NCI-H1092 treated with DMSO at 0.1 percent for 48 hours (cell line): ENCODE measurements around the gene ANKRD35.

Source experiments
- DNase-seq: peaks from one replicate; lab custom pipeline; 2025; lab: John Stamatoyannopoulos, UW

Gene ANKRD35

DNA sequence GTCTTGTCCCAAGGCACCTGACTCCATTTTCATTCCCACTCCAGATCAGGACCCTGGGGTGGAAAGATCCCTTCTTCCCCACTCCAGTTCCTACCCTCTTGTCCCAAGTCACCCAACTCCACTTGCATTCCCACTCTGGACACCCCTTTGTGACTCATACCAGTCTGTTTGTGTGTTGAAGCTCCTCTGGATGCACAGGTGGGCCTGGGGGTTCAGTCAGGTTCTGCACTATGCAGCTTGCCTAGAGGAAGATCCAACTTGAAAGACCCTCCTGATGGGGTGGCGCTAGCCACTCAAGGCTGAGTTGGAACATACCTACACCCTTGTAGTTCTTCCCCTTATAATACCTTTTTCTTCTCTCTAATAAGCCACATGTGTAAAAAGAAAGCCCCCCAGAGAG, 9.8 kb upstream of the ANKRD35 start:
- no peak for DNase-seq

DNA sequence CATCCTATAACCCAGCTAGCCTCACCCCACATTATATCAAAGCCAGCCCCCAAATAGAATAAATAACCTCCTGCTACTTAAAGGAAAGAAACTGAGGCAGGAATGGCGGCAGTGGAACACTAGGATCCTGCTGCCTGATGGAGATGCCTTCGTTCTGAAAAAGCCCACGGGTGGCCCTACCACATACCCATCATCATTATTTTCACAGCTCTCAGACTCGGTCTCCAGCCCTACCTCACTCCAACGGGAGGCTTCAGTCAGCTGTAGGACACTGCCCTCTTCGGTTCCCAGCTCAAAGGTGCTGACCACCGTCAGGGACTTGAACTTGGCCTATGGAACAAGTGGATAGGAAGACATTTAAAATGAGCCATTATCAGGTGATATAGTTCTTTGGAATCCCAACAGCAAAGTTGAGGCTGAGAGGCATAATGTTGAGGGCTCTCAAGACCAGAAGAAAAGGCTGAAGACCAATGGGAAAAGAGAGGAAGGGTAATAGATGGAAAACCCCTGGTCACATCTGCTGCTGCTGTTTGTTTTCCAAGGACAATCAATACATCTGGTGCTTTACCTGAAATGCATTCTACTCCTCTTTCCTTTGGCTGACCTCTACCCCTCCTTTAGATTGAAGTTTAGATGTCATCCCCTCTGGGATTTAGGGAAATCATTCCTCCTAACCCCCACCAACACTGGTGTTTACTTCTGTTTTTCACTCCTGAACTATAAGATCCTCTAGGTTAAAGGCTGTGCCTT, 7.8 kb upstream of the ANKRD35 start:
- DNase-seq, result no peak

DNA sequence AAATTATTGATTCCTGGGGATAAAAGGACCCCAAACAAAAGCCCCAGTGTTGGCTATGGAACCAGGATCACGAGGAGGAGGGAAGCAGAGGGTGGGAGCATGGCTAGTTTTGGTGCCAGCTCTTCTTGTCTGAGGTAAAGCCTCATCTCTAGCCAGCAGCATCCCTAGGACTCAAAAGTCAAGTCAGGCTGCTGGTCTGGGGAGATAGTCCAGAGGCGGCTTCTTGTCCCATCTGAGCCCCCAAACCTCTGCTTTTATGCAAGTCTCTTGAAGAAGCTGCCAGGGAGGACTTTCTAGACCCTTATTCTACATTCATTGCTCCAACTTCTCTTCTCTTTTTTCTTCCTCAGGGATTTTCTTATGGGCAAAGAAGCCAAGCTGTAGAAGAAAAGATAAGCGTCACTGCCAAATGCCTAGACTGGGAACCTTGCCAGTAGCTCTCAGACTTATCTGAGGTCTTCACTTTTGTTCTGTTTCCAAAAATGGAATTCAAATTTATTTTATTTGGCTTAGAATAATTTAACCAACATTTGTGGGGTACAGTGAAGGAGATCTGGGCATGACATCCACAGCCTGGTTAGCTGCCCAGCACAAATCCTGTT, 6.9 kb upstream of the ANKRD35 start:
- DNase-seq, result no peak

- peak; percentile 98 for DNase-seq
Measured at GRCh38 chr1:145891587-145892485, 6.2 kb upstream of the ANKRD35 start.

- DNase-seq, result peak; percentile 46
Measured at GRCh38 chr1:145891143-145891542, 5.5 kb upstream of the ANKRD35 start.

DNA sequence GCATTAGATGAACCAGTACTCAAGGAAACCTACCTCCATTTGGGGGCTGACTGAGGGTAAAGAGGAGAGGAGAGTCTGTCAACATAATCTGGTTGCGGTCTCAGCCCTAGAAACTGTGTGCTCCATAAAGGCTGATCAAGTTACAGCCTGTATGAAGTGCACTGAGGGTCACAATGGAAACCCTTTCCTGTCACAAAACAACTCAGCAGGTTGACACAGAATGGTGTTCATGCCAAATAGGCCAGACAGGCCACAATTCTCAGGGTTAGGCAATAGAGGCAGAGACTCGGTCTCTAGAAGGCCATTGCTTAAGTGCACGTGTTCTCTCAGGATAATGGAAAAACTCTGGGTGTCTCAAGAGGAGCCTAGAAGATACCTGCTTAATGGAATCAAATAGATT, 4.1 kb upstream of the ANKRD35 start:
- peak; percentile 82 for DNase-seq

DNA sequence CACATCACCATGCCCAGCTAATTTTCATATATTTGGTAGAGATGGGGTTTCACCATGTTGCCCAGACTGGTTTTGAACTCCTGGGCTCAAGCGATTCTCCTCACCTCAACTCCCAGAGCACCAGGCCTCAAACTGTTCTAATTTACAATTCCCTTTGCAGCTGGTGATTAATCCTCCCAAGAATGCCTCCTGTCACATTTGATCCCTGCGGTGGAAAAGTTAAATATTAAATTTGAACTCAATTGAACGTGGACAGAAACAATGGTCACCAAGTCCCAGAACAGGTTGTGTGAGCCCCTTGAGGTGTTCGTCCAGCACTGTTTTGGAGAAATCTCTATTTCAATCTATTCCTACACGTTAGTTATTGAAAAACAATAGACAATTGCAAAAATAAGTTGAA, 2.0 kb upstream of the ANKRD35 start:
- DNase-seq, result no peak

DNA sequence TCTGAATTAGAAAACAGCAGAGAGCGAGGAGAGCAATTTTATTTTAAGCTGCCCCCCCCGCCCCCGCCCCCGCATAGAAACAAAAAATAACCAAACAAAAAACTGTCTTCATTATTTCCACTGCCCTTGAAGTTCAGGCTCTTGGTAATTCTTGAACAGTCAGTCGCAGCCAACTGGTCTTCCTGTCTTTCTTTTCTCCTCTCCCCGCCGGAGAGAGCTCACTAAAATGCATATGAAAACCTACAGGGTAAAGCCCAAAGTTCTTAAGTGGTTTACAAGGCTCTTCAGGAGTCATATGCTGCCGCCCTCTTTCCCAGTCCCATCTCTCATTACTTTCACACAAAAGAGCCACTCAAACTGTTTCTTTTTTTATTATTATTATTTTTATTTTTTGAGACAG, 1.1 kb upstream of the ANKRD35 start:
- no peak for DNase-seq

DNA sequence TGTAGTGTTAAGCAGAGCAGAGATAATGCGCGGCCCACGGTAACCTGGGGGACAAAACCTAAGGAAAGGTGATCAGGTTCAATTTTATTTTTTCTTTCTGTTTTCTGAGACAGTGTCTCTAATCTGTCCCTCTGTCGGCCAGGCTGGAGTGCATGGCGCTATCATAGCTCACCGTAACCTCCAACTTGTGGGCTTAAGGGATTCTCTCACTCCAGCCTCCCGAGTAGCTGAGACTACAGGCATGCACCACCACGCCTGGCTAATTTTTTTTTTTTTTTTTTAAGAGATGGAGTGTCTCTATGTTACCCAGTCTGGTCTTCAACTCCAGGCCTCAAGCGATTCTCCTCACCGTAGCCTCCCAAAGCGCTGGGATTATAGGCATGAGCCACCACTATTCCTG, 724 bp upstream of the ANKRD35 start:
- no peak for DNase-seq

DNA sequence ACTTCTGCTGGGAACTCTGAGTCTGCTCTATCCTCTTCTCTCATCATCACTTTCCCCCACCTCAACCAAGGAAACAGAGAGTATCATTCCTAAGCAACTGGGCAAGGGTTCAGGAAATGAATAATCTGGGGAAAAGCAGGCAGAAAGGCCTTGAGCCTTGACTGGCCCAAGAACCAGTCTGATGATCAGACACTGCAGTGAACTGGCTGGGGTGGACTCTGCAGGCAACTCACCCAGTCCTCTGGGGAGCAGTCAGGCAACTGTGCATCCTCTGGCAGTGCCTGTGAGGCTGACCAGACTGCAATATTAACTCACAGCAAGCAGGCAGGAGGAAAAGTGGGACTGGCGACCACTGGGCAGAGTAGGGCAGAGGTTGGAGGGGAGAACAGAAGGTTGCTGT, 991 bp downstream of the ANKRD35 start:
- no peak for DNase-seq

DNA sequence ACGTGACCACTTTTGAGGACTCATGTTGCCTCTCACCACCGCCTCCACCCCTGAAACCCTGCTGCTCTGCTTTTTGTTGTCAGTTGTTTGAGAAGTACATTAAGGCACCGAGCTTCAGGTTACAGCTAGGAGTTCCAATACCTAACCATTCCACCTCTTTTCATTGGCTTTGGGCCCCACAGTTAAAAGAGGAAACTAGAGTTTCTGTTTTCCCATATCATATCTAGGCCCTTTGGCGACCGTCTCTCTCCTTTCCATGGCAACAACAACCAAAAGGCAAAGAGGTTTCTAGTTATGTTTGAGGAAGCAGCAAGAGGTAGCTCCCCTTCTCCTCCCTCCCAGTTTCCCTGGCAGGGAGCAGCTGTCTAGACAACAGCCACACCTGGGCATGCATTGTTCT, 5.9 kb downstream of the ANKRD35 start:
- peak; percentile 95 for DNase-seq

DNA sequence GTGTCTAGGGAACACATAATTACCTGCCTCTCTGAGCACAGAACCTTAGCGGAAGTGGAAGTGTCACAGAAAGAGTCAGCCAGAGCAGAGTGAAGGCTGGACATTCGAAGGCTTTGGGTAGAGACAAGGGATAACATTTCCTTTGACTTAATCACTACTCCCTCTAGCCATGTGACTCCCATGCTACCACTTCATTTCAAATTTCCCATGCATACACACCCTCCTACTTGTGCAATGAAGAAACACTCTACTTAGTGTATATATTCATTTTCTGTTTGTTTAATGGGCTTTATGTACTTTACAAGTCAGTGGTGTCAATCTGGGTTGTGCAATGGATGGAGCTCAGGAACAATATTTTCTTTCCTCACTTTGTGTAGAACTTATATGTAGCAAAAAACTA, 6.9 kb downstream of the ANKRD35 start:
- no peak for DNase-seq

GRCh38 chr1:145877923-145878486, 7.7 kb downstream of the ANKRD35 start:
- no peak for DNase-seq

- no peak for DNase-seq
Measured at GRCh38 chr1:145874646-145875045, 11.0 kb downstream of the ANKRD35 start.

DNA sequence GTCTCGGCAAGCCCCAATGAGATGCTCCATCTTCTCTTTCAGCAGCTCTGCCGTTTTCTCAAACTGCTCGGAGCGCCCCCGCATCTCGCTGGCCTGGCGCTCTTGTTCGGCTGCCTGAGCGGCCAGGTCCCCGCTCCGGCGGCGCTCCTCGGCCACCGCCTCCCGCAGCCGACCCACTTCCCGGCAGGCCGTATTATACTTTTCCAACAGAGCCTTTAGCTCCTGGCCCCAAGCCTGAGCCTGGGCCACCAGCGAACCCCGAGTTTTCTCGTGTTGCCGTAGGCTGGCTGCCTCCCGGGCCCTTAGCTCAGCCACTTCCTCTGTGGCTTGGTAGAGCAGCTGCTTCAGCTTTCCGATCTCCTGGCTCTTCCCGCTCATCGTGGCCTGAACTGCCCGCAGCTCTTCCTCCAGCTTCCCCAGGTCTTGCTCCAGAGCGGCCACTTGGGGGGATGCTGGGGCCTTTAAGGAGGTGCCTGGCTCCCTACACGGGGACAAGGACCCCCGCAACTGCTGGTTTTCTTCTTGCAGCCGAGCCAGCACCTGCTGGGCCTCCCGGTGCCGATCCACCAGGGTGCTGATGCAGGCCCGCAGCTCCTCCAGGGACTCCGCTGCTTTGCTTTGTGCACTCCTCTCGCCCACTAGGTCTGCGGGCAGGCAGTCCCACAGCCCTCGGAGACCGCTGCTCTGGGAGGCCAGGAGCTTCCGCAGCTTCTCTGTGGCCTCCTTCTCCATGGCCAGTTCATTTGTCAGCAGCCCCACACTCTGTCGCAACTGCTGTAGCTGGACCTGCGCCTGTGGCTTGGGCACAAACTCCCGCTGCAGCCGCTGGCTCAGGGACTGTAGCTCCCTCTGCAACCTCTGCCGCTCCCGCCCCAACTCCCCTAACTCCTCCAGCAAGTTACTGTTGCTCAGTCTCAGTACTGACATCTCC, 13.4 kb downstream of the ANKRD35 start:
- no peak for DNase-seq

DNA sequence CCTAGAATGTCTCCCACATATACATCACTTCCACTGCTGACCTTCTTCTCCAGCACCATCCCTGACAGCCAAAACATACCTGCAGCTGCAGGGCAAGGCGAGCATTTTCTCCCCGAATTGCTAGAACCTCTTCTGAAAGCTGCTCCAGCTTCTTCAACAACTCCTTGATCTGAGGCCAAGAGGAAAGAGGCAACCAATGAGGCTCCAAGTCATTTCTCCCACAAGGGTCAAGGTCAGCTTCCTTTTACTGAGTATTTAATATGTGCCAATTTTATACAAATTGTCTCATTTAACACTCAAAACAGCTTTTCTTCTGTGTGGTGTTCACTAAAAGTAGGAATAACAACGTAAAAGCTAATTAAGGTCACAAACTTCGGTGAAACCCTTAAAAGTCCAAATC, 17.4 kb downstream of the ANKRD35 start:
- DNase-seq, result no peak

DNA sequence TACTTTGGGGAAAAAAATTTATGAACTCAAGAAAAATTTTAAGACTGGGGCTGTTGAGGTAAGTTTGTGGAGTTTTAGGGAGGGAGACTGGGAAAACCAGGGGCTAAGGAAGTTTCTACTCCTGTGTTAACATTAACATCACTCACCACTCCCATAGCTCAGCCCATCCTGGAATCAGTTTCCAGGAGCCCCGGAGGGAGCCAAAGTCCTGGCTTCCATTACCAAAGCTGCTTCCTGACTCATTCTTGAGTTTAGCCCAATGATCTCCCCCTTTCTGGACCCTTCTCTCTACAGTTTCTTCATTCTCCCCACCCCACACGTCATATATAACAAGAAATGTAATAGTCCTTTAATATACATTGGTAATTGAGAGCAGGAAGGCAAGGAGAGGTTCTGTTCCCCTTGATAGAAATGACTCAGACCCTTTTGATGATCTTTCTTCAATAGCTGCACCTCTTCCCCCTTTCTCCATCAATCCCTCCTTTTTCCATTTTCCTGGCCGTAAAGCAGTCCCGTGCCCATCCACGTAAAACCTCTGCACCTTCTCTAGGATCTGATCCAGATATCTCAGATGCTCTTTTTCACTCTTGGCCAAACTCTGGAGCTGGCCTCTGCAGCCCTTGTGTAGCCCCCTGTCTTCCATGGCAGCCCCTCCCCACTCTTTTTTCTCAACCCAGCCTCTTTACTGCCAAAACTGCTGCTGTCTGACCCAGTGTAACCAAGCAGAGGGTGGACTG, 22.2 kb downstream of the ANKRD35 start:
- no peak for DNase-seq

DNA sequence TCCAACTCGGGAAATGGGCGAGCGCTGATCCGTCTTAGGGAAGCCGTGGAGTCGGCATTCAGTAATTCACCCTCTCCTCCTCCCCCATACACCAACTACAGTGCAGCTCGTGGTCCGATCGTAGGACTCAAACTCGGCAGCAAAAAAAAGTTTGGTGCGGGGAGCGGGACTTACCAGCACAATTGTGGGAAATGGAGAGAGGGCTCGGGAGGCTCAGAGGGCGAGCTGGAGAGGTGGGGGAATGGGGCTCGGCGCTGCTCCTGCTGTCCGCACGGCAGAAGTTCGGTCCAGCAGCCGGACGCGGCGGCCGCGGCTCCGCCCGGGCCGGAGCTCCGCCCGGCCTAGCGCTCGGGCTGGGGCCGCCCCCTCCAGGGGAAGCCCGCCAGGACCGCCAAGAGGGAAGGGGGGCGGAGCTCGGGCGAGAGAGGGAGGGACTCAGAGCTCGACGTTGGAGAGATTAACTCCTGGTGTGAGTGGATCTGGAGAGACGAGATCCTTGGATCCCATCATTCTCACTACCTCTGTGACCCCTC, 26.1 kb downstream of the ANKRD35 start:
- peak; percentile 82 for DNase-seq

GRCh38 chr1:145858901-145859490, 26.7 kb downstream of the ANKRD35 start, which contains the start of gene PIAS3:
Gene PIAS3, minus strand, starts transcription at chr1:145859081. Its CDS starts 91 bp downstream, at chr1:145858990.
- DNase-seq, result peak; percentile 90
